Measurements from ENCODE around the gene RABGGTA. TPM values are rescaled to one million over a fixed set of nuclear protein-coding genes. Genes with fewer than 3 reads are reported as not detected.
A peak's percentile ranks its signal among the peaks of the same experiment; 100 is the strongest.

Gene RABGGTA
- total and polyA plus RNA-seq, 9 of the 15 experiments (the other 6 are each of a cell fraction or from before 2014, with no cell fraction given) = 4.5 to 24.2 (median 15.5) TPM

DNA sequence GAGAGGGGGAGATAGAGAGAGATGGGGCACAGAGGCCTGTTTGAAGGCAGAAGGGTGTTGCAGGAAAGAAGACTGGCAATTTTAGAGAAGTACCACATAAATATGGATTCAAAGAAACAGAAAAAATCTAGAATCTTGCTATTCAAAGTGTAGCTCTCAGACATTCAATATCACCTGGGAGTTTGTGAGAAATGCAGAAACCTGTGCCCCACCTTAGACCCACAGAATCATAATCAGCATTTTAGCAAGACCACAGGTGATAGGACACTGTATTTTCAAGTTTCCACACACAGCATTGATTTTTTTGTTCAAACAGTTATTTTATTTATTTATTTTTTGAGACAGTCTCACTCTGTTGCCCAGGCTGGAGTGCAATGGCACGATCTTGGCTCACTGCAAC, 42.5 kb downstream of the RABGGTA start:
- Histone ChIP-seq H3K4me1 (replicated peaks in 1 of 2; ENCODE audit: control insufficient read depth in 2 of 2, insufficient read depth in 2 of 2, low read length in 2 of 2) (peaks cover 6% of the 10 kb centered on the region in 2 experiments; a peak in 4 of 5 replicates), H2AFZ (ENCODE audit: low read depth, low read length) (no peak overlapping the region), H3K27me3 (ENCODE audit: control insufficient read depth in 2 of 2, insufficient read depth in 2 of 2, low read length in 2 of 2) (no peaks in the 10 kb centered on the region), H4K20me1 (replicated peaks; ENCODE audit: control insufficient read depth, insufficient read depth, low read length) (no peaks in the 10 kb centered on the region), H3K27ac (ENCODE audit: extremely low read depth, low read depth, low read length) (no peak overlapping the region), H3K4me3 (no peak overlapping the region), H3K36me3 (ENCODE audit: control insufficient read depth, insufficient read depth, low read length) (peaks cover 12% of the 10 kb centered on the region; the same call in 1 of the 3 replicates), H3K4me2 (ENCODE audit: insufficient read depth, low read length) (no peak overlapping the region), H3K9me3 (replicated peaks; ENCODE audit: control insufficient read depth, insufficient read depth, low read depth, low read length) (no peaks in the 10 kb centered on the region), H3K9ac (ENCODE audit: insufficient read depth in 1 of 2, low read depth in 2 of 2, low read length in 2 of 2) (no peak overlapping the region), H3K9me1 (ENCODE audit: control insufficient read depth, insufficient read depth, low read length) (no peaks in the 10 kb centered on the region), H3K79me2 (ENCODE audit: control insufficient read depth, insufficient read depth, low read length) (peaks cover 60% of the 10 kb centered on the region)
- DNase-seq (ENCODE audit: extremely low read depth in 1 of 4, low spot score in 3 of 4) (no peak), ATAC-seq (no peak), FAIRE-seq (no peak)
- WGBS (ENCODE audit: insufficient coverage, low coverage, missing lambda C conversion rate) = 0% methylated on average over 1 of the region's 1 CpG
- ChIA-PET POLR2A (no interaction called here), CTCF (ENCODE audit: low intra/inter-chr PET ratio) (no interaction called here)
- TF ChIP-seq ILK (tag; IDR thresholded peaks at IDR 0.05; ENCODE audit: borderline replicate concordance, low read depth) = no peak
- no peak for TF ChIP-seq CEBPB (tag; IDR thresholded peaks at IDR 0.05)
- TF ChIP-seq EP400 (IDR thresholded peaks at IDR 0.05) = no peak
- no peak for TF ChIP-seq BDP1 (IDR thresholded peaks at IDR 0.05; ENCODE audit: insufficient read depth, insufficient read length)
- TF ChIP-seq NFATC3 (IDR thresholded peaks at IDR 0.05) = no peak
- TF ChIP-seq MTA1 (IDR thresholded peaks at IDR 0.05; ENCODE audit: borderline replicate concordance) = no peak
- in situ Hi-C loops (cut with MboI) (no loop called here), intact Hi-C loops (cut with micrococcal nuclease) (no loop called here)
- BruUV-seq (replicated peaks) = no TSS peak

DNA sequence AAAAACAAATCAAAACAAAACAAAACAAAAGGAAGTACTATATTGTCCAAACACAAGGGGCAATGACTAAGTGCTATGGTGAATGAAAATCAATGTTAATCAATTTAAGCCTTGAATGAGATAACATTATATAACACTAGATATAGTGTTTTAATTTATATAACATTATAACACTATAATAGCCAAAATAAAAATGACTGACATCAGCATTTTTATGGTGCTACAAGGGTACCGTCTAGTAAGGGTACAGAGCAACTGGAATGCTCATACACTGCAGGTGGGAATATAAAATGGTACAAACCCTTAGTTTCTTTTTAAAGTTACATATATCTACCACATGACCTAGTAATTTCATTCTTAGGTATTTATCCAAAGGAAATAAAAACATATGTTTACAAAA, 44.9 kb downstream of the RABGGTA start:
- H3K79me2 ChIP-seq (ENCODE audit: control insufficient read depth, insufficient read depth, low read length) = peaks cover 52% of the 10 kb centered on the region
- H3K27me3 ChIP-seq (ENCODE audit: control insufficient read depth in 2 of 2, insufficient read depth in 2 of 2, low read length in 2 of 2) = no peaks in the 10 kb centered on the region
- no TSS peak for BruUV-seq (replicated peaks)
- CTCF ChIA-PET (ENCODE audit: low intra/inter-chr PET ratio) = no interaction called here
- H3K9ac ChIP-seq (ENCODE audit: insufficient read depth in 1 of 2, low read depth in 2 of 2, low read length in 2 of 2) = no peak overlapping the region
- H3K9me1 ChIP-seq (ENCODE audit: control insufficient read depth, insufficient read depth, low read length) = no peaks in the 10 kb centered on the region
- H3K9me3 ChIP-seq (replicated peaks; ENCODE audit: control insufficient read depth, insufficient read depth, low read depth, low read length) = no peaks in the 10 kb centered on the region
- ATAC-seq (no peak), DNase-seq (ENCODE audit: extremely low read depth in 1 of 4, low spot score in 3 of 4) (no peak), FAIRE-seq (no peak)
- H3K4me2 ChIP-seq (ENCODE audit: insufficient read depth, low read length) = no peak overlapping the region
- intact Hi-C loops (cut with micrococcal nuclease) = no loop called here
- H4K20me1 ChIP-seq (replicated peaks; ENCODE audit: control insufficient read depth, insufficient read depth, low read length) = no peaks in the 10 kb centered on the region
- TF ChIP-seq CREM (IDR thresholded peaks at IDR 0.05; ENCODE audit: low read depth) = no peak
- no peak for TF ChIP-seq HDGF (IDR thresholded peaks at IDR 0.05)
- TF ChIP-seq MAFK (IDR thresholded peaks at IDR 0.05; ENCODE audit: low read length) = peak; percentile 71
- TF ChIP-seq MAFF (IDR thresholded peaks at IDR 0.05; ENCODE audit: low read length) = peak; percentile 82
- TF ChIP-seq, protein P1, sequence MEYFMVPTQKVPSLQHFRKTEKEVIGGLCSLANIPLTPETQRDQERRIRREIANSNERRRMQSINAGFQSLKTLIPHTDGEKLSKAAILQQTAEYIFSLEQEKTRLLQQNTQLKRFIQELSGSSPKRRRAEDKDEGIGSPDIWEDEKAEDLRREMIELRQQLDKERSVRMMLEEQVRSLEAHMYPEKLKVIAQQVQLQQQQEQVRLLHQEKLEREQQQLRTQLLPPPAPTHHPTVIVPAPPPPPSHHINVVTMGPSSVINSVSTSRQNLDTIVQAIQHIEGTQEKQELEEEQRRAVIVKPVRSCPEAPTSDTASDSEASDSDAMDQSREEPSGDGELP (CRISPR knock-in tag; IDR thresholded peaks at IDR 0.05; ENCODE audit: borderline replicate concordance) = no peak
- peak; percentile 65 for TF ChIP-seq C11orf30 (IDR thresholded peaks at IDR 0.05; ENCODE audit: low read depth)
- peak; percentile 48; the same call in 1 of the 2 replicates for TF ChIP-seq MAFG (tag; conservative IDR thresholded peaks at IDR 0.05)
- peak; percentile 83 for TF ChIP-seq ZNF316 (IDR thresholded peaks at IDR 0.05)
- POLR2A ChIA-PET = interaction anchor here (0.5 kb wide), 1 partner anchor 39 kb away, joined by 3 read pairs; no protein-coding TSS in a partner anchor
- no peak overlapping the region for H2AFZ ChIP-seq (ENCODE audit: low read depth, low read length)
- H3K27ac ChIP-seq (ENCODE audit: extremely low read depth, low read depth, low read length) = no peak overlapping the region
- in situ Hi-C loops (cut with MboI) = no loop called here
- H3K4me3 ChIP-seq = no peak overlapping the region
- peaks cover 12% of the 10 kb centered on the region; the same call in 1 of the 3 replicates for H3K36me3 ChIP-seq (ENCODE audit: control insufficient read depth, insufficient read depth, low read length)
- 91% methylated on average over 1 of the region's 1 CpG for WGBS (ENCODE audit: insufficient coverage, low coverage, missing lambda C conversion rate)
- peaks cover 0 to 6% of the 10 kb centered on the region in 2 experiments; a peak in 2 of 5 replicates for H3K4me1 ChIP-seq (replicated peaks in 1 of 2; ENCODE audit: control insufficient read depth in 2 of 2, insufficient read depth in 2 of 2, low read length in 2 of 2)

Data from K562 (cell line).